ENCODE results near the gene ADNP.

Gene ADNP

DNA sequence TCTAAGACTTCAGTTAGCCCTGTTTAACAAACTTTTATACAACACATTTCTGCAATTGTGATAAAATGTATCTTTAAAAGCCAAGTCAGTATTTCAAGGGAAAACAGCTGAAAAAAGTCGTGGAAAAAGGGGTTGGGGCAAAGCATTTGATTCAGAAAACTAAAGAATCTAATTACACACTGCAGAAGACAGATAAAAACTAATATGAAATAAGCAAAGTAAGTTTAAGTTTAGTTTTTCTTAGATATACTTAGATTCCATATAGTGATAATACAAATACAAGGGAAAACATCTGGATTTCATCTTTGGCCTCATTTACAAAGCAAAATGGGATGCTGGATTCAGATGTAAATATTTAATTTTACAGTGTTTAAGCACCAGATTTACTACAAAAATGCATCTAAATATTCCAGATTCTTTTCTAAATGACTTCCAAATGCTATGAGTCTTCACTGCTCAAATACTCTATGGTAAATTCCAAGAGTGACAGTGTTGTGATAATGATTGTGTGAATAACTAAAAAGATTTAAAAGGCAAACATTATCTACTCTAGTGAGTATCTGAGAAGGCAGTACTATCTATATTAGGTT is 1.5 kb upstream of the ADNP start:
- no peak for DNase-seq (ENCODE audit: low read depth, low spot score)

GRCh38 chr20:50932016-50932485 is 814 bp upstream of the ADNP start:
- no peak for DNase-seq (ENCODE audit: low read depth, low spot score)

- no peak for DNase-seq (ENCODE audit: low read depth, low spot score)
These were observed 296 bp downstream of the ADNP start for GRCh38 chr20:50930976-50931305.

DNA sequence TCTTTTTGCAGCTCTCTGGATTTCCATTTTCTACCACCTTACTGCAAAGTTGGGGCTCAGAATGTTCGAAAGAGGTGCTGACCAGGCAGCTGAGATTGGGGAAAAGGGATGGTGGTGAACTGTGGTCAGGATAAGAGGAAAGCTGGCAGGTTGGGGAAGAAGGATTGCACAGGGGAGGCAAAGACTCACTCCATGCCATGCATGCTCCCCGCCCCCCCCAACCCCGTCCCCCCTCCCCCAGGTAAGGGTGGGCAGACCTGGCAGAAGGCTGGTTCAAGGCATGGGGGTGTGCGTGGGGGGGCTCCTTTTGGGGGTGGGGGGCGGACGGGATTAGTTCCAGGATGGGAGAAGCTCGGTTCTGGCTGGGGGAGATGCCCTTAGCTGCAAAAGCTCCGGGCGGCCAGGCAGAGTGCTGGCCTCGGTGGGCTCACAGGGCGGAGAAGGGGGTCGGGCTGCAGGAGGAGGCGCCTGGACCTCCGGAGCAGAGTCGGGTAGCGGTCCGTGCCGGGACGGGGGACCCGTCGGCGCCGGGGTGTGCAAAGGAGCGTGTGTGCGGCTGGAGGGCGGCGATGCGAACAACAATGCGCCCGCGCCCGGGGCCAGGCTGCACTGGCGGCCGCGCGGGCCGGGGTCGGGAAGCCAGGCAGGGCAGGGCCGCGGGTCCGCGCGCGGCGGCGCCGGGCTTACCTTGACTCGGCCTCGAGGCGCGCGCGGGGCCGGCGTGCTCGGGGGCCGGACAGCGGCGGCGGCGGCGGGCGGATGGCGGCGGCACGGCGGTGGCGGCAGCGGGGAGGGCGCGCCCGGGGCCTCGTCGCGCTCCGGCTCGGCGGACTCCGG is 880 bp downstream of the ADNP start:
- DNase-seq (ENCODE audit: low read depth, low spot score), result no peak

- DNase-seq (ENCODE audit: low read depth, low spot score), result peak; percentile 82
These were observed 1.7 kb downstream of the ADNP start for GRCh38 chr20:50929299-50930138.

DNA sequence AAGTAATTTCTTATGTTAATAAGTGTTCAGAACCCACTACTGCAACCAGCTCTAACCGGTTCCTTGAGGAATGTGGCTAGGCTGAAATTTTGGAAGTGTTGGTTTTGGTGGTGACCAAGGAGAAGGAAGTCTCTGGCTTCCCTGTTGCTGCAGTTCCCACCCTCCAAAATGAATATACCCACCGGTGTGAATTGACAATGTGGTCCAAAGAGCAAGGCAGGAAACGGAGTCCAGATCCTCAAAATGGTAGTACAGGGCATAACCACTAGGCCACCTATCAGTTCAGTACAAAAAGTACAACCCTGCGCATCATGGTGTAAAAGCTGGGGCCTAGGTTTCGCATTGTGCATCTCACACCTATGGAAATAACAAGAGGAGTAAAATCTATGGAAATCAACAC is 2.8 kb downstream of the ADNP start:
- DNase-seq (ENCODE audit: low read depth, low spot score), result no peak

DNA sequence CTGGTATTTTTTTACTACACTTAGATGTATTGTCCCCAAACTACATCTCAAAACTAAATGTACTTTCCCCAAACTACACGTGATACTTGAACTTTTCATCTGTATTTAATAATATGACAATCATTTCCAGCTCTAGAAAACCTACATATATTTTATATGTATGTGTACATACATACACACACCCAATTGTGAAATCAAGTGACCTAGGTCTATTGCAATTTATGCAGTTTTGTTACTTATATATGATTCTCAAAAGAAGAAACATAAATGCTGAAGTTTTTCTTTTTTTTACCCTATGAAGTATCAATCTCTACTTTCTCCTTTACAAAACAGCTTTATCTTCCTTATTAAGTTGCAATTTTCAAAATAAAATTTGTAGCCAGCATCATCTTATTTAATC is 4.7 kb downstream of the ADNP start:
- DNase-seq (ENCODE audit: low read depth, low spot score), result no peak

GRCh38 chr20:50924261-50924920 is 6.8 kb downstream of the ADNP start:
- DNase-seq (ENCODE audit: low read depth, low spot score), result no peak

DNA sequence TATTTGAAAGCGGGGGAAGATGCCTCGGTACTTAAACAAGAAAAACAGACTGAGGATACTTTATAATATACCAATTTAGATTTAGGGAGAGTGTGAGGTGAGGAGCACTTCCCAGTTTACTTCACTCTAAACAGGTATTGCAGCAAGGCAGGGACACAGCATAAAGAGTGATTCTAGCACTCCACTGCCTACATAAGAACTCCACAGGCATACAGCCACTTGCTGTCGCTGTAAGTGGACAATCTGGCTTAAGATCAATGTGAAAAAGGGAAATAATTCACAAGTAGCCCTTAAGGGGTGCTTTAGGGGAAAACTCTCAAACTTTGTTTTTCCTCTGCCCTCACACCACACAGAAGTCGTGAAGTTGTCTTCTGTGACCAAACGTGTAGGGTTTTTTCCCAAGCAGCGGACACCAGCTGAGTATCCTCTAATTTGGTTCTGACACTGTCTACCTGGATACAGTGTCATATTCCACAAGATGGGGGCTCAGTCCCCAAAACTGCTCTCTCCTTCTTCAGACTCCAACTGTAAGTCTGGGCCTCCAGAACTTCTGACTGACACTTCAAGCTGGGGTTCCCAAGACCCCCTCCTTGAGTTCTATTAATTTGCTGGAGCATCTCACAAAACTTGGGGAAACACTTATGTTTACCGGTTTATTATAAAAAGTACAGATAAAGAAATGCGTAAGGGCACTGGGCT is 9.3 kb downstream of the ADNP start:
- no peak for DNase-seq (ENCODE audit: low read depth, low spot score)

- DNase-seq (ENCODE audit: low read depth, low spot score), result no peak
These were observed 10.2 kb downstream of the ADNP start for GRCh38 chr20:50920997-50921396.

- DNase-seq (ENCODE audit: low read depth, low spot score), result no peak
These were observed 11.7 kb downstream of the ADNP start for GRCh38 chr20:50919567-50919966.

DNA sequence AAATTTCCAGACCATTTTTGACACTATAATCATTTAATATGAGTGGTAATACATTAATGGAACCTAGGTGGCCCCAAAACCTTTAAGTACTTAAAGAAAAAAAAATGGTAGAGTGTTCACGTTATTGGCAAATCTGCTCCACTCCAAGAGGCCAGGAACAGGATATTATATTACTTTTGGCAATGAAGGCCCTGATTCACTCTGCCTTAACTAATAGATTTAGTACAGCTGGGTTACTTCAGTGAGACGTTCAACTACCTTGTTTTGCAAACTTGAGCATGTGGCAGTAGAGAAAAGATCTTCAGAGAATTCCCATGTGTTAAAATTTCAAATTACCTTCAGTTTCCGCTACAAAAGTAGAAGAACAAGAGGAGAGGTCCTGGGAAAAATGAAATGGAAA is 12.8 kb downstream of the ADNP start:
- no peak for DNase-seq (ENCODE audit: low read depth, low spot score)

DNA sequence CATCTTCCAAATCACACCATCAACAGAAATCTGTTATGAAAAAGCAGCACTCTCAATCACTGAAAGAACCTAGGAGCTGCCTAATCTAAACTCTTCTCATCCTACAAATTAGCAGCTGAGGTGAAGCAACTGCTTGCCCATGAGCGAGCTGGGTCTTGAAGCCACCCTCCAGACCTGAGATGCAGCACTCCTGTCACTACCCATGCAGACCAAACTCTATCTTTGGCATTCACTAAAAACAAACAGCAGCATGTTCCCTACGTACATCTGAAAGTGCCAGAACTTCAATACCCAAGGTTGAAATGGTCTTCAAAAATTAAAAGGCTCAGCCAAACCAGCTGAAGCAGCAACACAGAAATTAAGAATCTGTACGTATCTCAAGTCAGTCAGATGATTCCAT is 14.3 kb downstream of the ADNP start:
- DNase-seq (ENCODE audit: low read depth, low spot score), result no peak

- DNase-seq (ENCODE audit: low read depth, low spot score), result no peak
These were observed 15.0 kb downstream of the ADNP start for GRCh38 chr20:50916257-50916656.

GRCh38 chr20:50915424-50915823 is 15.8 kb downstream of the ADNP start:
- DNase-seq (ENCODE audit: low read depth, low spot score), result no peak

- DNase-seq (ENCODE audit: low read depth, low spot score), result no peak
These were observed 17.4 kb downstream of the ADNP start for GRCh38 chr20:50913690-50914375.

GRCh38 chr20:50911716-50912115 is 19.5 kb downstream of the ADNP start:
- DNase-seq (ENCODE audit: low read depth, low spot score), result no peak

DNA sequence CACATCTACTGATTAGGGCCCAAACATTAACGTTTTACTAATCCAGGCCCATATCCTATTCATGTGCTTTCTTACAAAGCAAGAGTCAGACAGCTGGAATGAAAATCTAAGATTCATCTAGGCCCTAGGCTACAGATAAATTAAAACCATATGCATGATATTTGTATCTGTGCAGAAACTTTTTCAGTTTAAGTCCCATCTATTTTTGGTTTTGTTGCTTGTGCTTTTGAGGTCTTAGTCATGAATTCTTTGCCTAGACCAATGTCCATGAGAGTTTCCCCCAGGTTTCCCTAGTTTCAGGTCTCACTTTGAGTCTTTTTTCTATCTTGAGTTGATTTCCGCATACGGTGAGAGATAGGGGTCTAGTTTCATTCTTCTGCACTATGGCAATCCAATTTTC is 20.2 kb downstream of the ADNP start:
- no peak for DNase-seq (ENCODE audit: low read depth, low spot score)

DNA sequence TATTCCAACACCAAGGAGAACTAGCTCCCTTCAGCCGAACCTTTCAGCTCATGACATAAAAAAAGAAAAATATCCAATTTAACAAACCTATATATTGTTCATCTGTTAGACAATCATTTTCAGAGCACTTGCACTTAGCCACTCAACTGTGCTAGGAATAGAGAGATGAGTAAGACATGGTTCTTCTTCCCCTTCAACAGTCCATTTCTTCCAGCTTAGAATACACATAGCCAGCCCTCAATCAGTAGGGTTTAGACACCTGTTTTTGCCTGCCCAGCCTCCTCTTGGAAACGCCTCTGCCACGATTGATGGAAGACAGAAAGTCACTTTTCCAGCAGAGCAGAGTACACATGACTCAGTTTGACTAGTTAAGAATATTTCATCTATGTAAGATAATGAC is 21.8 kb downstream of the ADNP start:
- DNase-seq (ENCODE audit: low read depth, low spot score), result no peak

- DNase-seq (ENCODE audit: low read depth, low spot score), result no peak
These were observed 27.1 kb downstream of the ADNP start for GRCh38 chr20:50904067-50904570.
